GM12878 (cell line): Measurements from ENCODE around the gene SEMA3D. TPM values are rescaled to one million over a fixed set of nuclear protein-coding genes. Genes with fewer than 3 reads are reported as not detected.
A peak's percentile ranks its signal among the peaks of the same experiment; 100 is the strongest.

ENCODE experiments used
- ATAC-seq: fragments of 200-7000 bp; cut with Tn5 transposase; 3 replicates; pipeline ENCODE4 v1.9.1; 2020; ENCODE audit warnings: mild to moderate bottlenecking, moderate library complexity
- BruUV-seq: library from RNA; stranded (reverse); fragments of 400-500 nt; replicated peaks from 2 replicates; lab custom pipeline; 2021; lab: Mats Ljungman, UMichigan
- CTCF ChIA-PET: fragments of 300-600 bp; sonication (Branson Sonifier 250); formaldehyde crosslinking; extraction: SDS; loops from one replicate; lab custom pipeline; 2021; ENCODE audit warnings: inconsistent platforms; lab: Yijun Ruan, JAX
- POLR2A ChIA-PET: fragments of 350-600 bp; formaldehyde crosslinking; extraction: SDS; loops from one replicate; lab custom pipeline; 2021; ENCODE audit warnings: inconsistent platforms; lab: Charles Lee
- RAD21 ChIA-PET: fragments of 300-600 bp; sonication (Branson Sonifier 250); formaldehyde crosslinking; loops from one replicate; lab custom pipeline; 2023; ENCODE audit warnings: antibody characterized with exemption; ENCODE audit not compliant: unreplicated experiment; lab: Charles Lee
- SMC1A ChIA-PET: fragments of 300-600 bp; sonication (Branson Sonifier 250); formaldehyde crosslinking; loops from one replicate; lab custom pipeline; 2023; ENCODE audit not compliant: unreplicated experiment, uncharacterized antibody; lab: Charles Lee
- DNase-seq: peaks from one replicate; pipeline ENCODE4 v3.0.0-alpha.2; 2011; ENCODE audit warnings: low read depth, low spot score
- FAIRE-seq: peaks from 3 replicates; lab custom pipeline; 2011; peaks lifted over from hg19 to GRCh38; lab: Jason Lieb, UNC
- H2AFZ ChIP-seq: 2 replicates; pipeline ENCODE4 v1.6.0; 2011; ENCODE audit warnings: low read depth, low read length, control low read depth; ENCODE audit not compliant: control insufficient read depth
- H3K27ac ChIP-seq: 2 replicates; pipeline ENCODE4 v1.5.1; 2011; ENCODE audit warnings: control low read depth; ENCODE audit not compliant: control insufficient read depth, insufficient read depth
- H3K27me3 ChIP-seq, 2 experiments: replicated peaks in 1 of 2; 2 replicates each; pipeline versions ENCODE4 v1.6.0 to v1.6.1; 2011; ENCODE audit warnings: low read length in 1 of 2; ENCODE audit not compliant: control insufficient read depth in 2 of 2, insufficient read depth in 2 of 2
- H3K36me3 ChIP-seq, 2 experiments: 2 replicates each; pipeline ENCODE4 v1.5.1; 2011; ENCODE audit warnings: low read length in 1 of 2; ENCODE audit not compliant: control insufficient read depth in 2 of 2, insufficient read depth in 2 of 2
- H3K4me1 ChIP-seq: 2 replicates; pipeline ENCODE4 v1.6.1; 2011; ENCODE audit warnings: mild to moderate bottlenecking, low read length, moderate library complexity, mixed read lengths; ENCODE audit not compliant: control insufficient read depth, insufficient read depth
- H3K4me2 ChIP-seq: 2 replicates; pipeline ENCODE4 v1.6.0; 2011; ENCODE audit warnings: control low read depth; ENCODE audit not compliant: control insufficient read depth, insufficient read depth
- H3K4me3 ChIP-seq: fragments of 200-600 bp; sonication (generic); 2 replicates; pipeline ENCODE4 v1.5.1; 2016
- H3K79me2 ChIP-seq: 2 replicates; pipeline ENCODE4 v1.6.0; 2011; ENCODE audit warnings: low read length; ENCODE audit not compliant: control insufficient read depth, insufficient read depth
- H3K9ac ChIP-seq: 2 replicates; pipeline ENCODE4 v1.8.0; 2011; ENCODE audit warnings: low read length, control low read depth, mixed read lengths; ENCODE audit not compliant: control insufficient read depth, insufficient read depth
- H3K9me3 ChIP-seq: replicated peaks from 3 replicates; pipeline ENCODE4 v1.5.1; 2011; ENCODE audit warnings: mild to moderate bottlenecking, low read length; ENCODE audit not compliant: control insufficient read depth, insufficient read depth
- H4K20me1 ChIP-seq: 2 replicates; pipeline ENCODE4 v1.6.0; 2011; ENCODE audit not compliant: control insufficient read depth, insufficient read depth
- LARP7 ChIP-seq: fragments of 450-650 bp; IDR thresholded peaks from 2 replicates; pipeline ENCODE4 v1.6.1; 2017; ENCODE audit warnings: mild to moderate bottlenecking
- MAX ChIP-seq: IDR thresholded peaks from 2 replicates; pipeline ENCODE4 v1.6.1; 2012; ENCODE audit warnings: low read depth, low read length, improper control_type of control experiment
- MYC ChIP-seq: IDR thresholded peaks from 2 replicates; pipeline ENCODE4 v1.6.1; 2011; ENCODE audit warnings: mild to moderate bottlenecking, low read length, moderate library complexity, inconsistent platforms; ENCODE audit not compliant: insufficient read depth, insufficient replicate concordance, insufficient read length, severe bottlenecking
- ZZZ3 ChIP-seq: IDR thresholded peaks from 2 replicates; pipeline ENCODE4 v1.6.1; 2011; ENCODE audit warnings: low read depth; ENCODE audit not compliant: control insufficient read depth, insufficient read length
- WGBS: methylation state at CpG from one replicate; pipeline ENCODE4 v1.1.6; 2016; ENCODE audit warnings: low lambda C conversion rate; ENCODE audit not compliant: insufficient replicate concordance, insufficient coverage; ENCODE audit errors: missing lambda C conversion rate; 5-methylcytosine and 5-hydroxymethylcytosine counted together
- in situ Hi-C: fragments of 300-500 bp; cut with MboI; formaldehyde crosslinking; loops from 9 replicates; pipeline ENCODE4 v1.14.3; 2018; ENCODE audit warnings: mixed read lengths
- intact Hi-C: fragments of 100-400 bp; cut with micrococcal nuclease; formaldehyde crosslinking; loops from one replicate; pipeline ENCODE4 v1.14.2; 2022; ENCODE audit not compliant: unreplicated experiment
- polyA plus RNA-seq, 11 experiments: library from polyadenylated mRNA; depleted of rRNA in 4 of 11; unstranded in 6 of 11; stranded (reverse) in 5 of 11; fragments of >200 nt; fragmentation: Nextera tagmentation in 4 of 11; fragmentation: Illumina TruSeq in 1 of 11; extraction: Ambion mirVana in 4 of 11; extraction: Trizol in 1 of 11; gene quantifications; 1 replicate in 1 of 11; 2 replicates in 10 of 11; pipeline versions ENCODE4 v1.2.1 to v1.2.3, GENCODE V29; 2011 to 2016; ENCODE audit warnings: inconsistent platforms in 2 of 11, missing spikeins in 2 of 11, low read depth in 1 of 11
- total RNA-seq, 4 experiments: library from RNA; depleted of rRNA in 3 of 4; stranded (reverse); fragments of >200 nt in 3 of 4; fragmentation: Illumina TruSeq in 1 of 4; extraction: Trizol in 1 of 4; gene quantifications; 2 replicates each; pipeline versions ENCODE4 v1.2.1 to v1.2.3, GENCODE V29; 2013 to 2021
- TF ChIP-seq, protein P1 (sequence below), 3 experiments: IDR thresholded peaks in 2 of 3; conservative IDR thresholded peaks in 1 of 3; 2 replicates each; pipeline ENCODE4 v1.5.1; 2011; ENCODE audit warnings: low read depth in 3 of 3, low read length in 3 of 3, mild to moderate bottlenecking in 3 of 3, control low read depth in 2 of 3, moderate library complexity in 2 of 3, inconsistent platforms in 1 of 3, mixed read lengths in 1 of 3; ENCODE audit not compliant: control insufficient read depth in 2 of 3, insufficient read depth in 1 of 3; ENCODE audit errors: extremely low read depth in 1 of 3

Gene SEMA3D
- total and polyA plus RNA-seq, 10 of the 15 experiments (the other 5 are each of a cell fraction or from before 2014, with no cell fraction given), result 0.04 TPM; not detected in 9

GRCh38 chr7:85023066-85023712 is 163.7 kb downstream of the SEMA3D start (continued):
- TF ChIP-seq, protein P1, sequence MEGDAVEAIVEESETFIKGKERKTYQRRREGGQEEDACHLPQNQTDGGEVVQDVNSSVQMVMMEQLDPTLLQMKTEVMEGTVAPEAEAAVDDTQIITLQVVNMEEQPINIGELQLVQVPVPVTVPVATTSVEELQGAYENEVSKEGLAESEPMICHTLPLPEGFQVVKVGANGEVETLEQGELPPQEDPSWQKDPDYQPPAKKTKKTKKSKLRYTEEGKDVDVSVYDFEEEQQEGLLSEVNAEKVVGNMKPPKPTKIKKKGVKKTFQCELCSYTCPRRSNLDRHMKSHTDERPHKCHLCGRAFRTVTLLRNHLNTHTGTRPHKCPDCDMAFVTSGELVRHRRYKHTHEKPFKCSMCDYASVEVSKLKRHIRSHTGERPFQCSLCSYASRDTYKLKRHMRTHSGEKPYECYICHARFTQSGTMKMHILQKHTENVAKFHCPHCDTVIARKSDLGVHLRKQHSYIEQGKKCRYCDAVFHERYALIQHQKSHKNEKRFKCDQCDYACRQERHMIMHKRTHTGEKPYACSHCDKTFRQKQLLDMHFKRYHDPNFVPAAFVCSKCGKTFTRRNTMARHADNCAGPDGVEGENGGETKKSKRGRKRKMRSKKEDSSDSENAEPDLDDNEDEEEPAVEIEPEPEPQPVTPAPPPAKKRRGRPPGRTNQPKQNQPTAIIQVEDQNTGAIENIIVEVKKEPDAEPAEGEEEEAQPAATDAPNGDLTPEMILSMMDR (IDR thresholded peaks at IDR 0.05 in 2 of 3, conservative IDR thresholded peaks at IDR 0.05 in 1 of 3; ENCODE audit: control insufficient read depth in 2 of 3, extremely low read depth in 1 of 3, insufficient read depth in 1 of 3, low read depth in 3 of 3, low read length in 3 of 3), result peak; percentile 42 to 62 (median 52); a peak in 4 of 6 replicates
- TF ChIP-seq, all 136 proteins: peak for 4

GRCh38 chr7:85022064-85022697 is 164.7 kb downstream of the SEMA3D start:
- SMC1A ChIA-PET, result interaction anchor here (1.0 to 8.0 kb wide), 12 partner anchors 11 to 1089 kb away, joined by 3 to 116 read pairs (median 6); no protein-coding TSS in a partner anchor
- no peak overlapping the region for H3K4me3 ChIP-seq
- no peak overlapping the region for H3K4me2 ChIP-seq
- intact Hi-C loops, result loop anchor here (5.0 kb wide), 1 partner anchor 410 kb away; no protein-coding TSS in a partner anchor
- no peaks in the 10 kb centered on the region for H3K27me3 ChIP-seq
- no peak for ATAC-seq
- 34% methylated on average over 5 of the region's 5 CpGs for WGBS
- POLR2A ChIA-PET, result no interaction called here
- H4K20me1 ChIP-seq, result no peaks in the 10 kb centered on the region
- H2AFZ ChIP-seq, result no peak overlapping the region
- no peaks in the 10 kb centered on the region for H3K79me2 ChIP-seq
- no peak overlapping the region for H3K27ac ChIP-seq
- H3K36me3 ChIP-seq, result no peaks in the 10 kb centered on the region
- H3K4me1 ChIP-seq, result no peaks in the 10 kb centered on the region; the same call in 1 of the 2 replicates
- in situ Hi-C loops, result loop anchor here (5.0 kb wide), 1 partner anchor 1045 kb away; no protein-coding TSS in a partner anchor
- no peak overlapping the region for H3K9ac ChIP-seq
- BruUV-seq, result no TSS peak
- DNase-seq, result no peak
- FAIRE-seq, result no peak
- H3K9me3 ChIP-seq, result no peaks in the 10 kb centered on the region
- TF ChIP-seq LARP7 (no peak), MAX (no peak), ZZZ3 (no peak), MYC (no peak)
- TF ChIP-seq, all 136 proteins: peak for 0
- ChIA-PET CTCF (interaction anchor here (0.7 to 8.1 kb wide), 15 partner anchors 12 to 1205 kb away, joined by 3 to 186 read pairs (median 4); no protein-coding TSS in a partner anchor), RAD21 (interaction anchor here (0.7 to 7.2 kb wide), 4 partner anchors 534 to 1087 kb away, joined by 3 to 79 read pairs (median 6); no protein-coding TSS in a partner anchor)
